ENCODE measurements around the gene AQP2.

The AQP2 gene

GRCh38 chr12:49952391-49953055, 2.0 kb downstream of the AQP2 start:
- DNase-seq = no peak
- in situ Hi-C loops (cut with MboI; ENCODE audit: low pct_unique_long_range_greater_than_20kb, low sequenced_read_pairs) = no loop called here

- DNase-seq = no peak
- in situ Hi-C loops (cut with MboI; ENCODE audit: low pct_unique_long_range_greater_than_20kb, low sequenced_read_pairs) = no loop called here
These were observed 2.6 kb downstream of the AQP2 start for GRCh38 chr12:49953151-49953550.

GRCh38 chr12:49953961-49954846, 3.7 kb downstream of the AQP2 start:
- in situ Hi-C loops (cut with MboI; ENCODE audit: low pct_unique_long_range_greater_than_20kb, low sequenced_read_pairs) = no loop called here
- no peak for DNase-seq

GRCh38 chr12:49954863-49955830, 4.6 kb downstream of the AQP2 start:
- in situ Hi-C loops (cut with MboI; ENCODE audit: low pct_unique_long_range_greater_than_20kb, low sequenced_read_pairs) = no loop called here
- no peak for DNase-seq

- peak; percentile 63 for DNase-seq
- in situ Hi-C loops (cut with MboI; ENCODE audit: low pct_unique_long_range_greater_than_20kb, low sequenced_read_pairs) = no loop called here
These were observed 5.5 kb downstream of the AQP2 start for GRCh38 chr12:49955899-49956662.

- DNase-seq = no peak
- in situ Hi-C loops (cut with MboI; ENCODE audit: low pct_unique_long_range_greater_than_20kb, low sequenced_read_pairs) = no loop called here
These were observed 6.4 kb downstream of the AQP2 start for GRCh38 chr12:49956663-49957569.

GRCh38 chr12:49957570-49957967, 7.0 kb downstream of the AQP2 start:
- in situ Hi-C loops (cut with MboI; ENCODE audit: low pct_unique_long_range_greater_than_20kb, low sequenced_read_pairs) = no loop called here
- no peak for DNase-seq

GRCh38 chr12:49959685-49960473, 9.3 kb downstream of the AQP2 start:
- in situ Hi-C loops (cut with MboI; ENCODE audit: low pct_unique_long_range_greater_than_20kb, low sequenced_read_pairs) = no loop called here
- peak; percentile 24 for DNase-seq

- in situ Hi-C loops (cut with MboI; ENCODE audit: low pct_unique_long_range_greater_than_20kb, low sequenced_read_pairs) = no loop called here
- DNase-seq = no peak
These were observed 10.1 kb downstream of the AQP2 start for GRCh38 chr12:49960474-49961110.

GRCh38 chr12:49961111-49961922, 10.8 kb downstream of the AQP2 start, which contains the start of gene AQP5:
Gene AQP5, plus strand, starts transcription at chr12:49961872. Its CDS starts 146 bp downstream, at chr12:49962018.
- DNase-seq = no peak
- in situ Hi-C loops (cut with MboI; ENCODE audit: low pct_unique_long_range_greater_than_20kb, low sequenced_read_pairs) = no loop called here

GRCh38 chr12:49961993-49962764, 11.6 kb downstream of the AQP2 start:
- no peak for DNase-seq
- in situ Hi-C loops (cut with MboI; ENCODE audit: low pct_unique_long_range_greater_than_20kb, low sequenced_read_pairs) = no loop called here

- DNase-seq = no peak
- in situ Hi-C loops (cut with MboI; ENCODE audit: low pct_unique_long_range_greater_than_20kb, low sequenced_read_pairs) = no loop called here
These were observed 12.6 kb downstream of the AQP2 start for GRCh38 chr12:49962861-49963765.

- DNase-seq = no peak
- in situ Hi-C loops (cut with MboI; ENCODE audit: low pct_unique_long_range_greater_than_20kb, low sequenced_read_pairs) = no loop called here
These were observed 13.7 kb downstream of the AQP2 start for GRCh38 chr12:49963976-49964815.

Measured in KBM-7 (cell line).